Measurements from ENCODE around the gene TEKTIP1.

TEKTIP1 gene

GRCh38 chr19:3585301-3586126, 46.5 kb downstream of the TEKTIP1 start, which contains the start of gene GIPC3:
TSS of gene GIPC3 (plus strand) at chr19:3585478. CDS start at chr19:3585598, 120 bp downstream.
- no peak within 1 kb of the TSS for H3K9ac ChIP-seq (ENCODE audit: low read depth, low read length, poor library complexity)
- WGBS, 2 donors (ENCODE audit: extremely low coverage in 2 of 2, insufficient read length in 2 of 2, insufficient replicate concordance in 1 of 2), result no CpG with 5 or more reads among the region's 84 CpGs
- peak within 1 kb of the TSS; percentile 67 for H2BK15ac ChIP-seq (ENCODE audit: low read length)
- H3K14ac ChIP-seq (ENCODE audit: low read length), result no peak within 1 kb of the TSS
- peak within 1 kb of the TSS; percentile 54 for H3K4me2 ChIP-seq (ENCODE audit: insufficient read depth, low read length, poor library complexity, severe bottlenecking)
- H3K27me3 ChIP-seq (ENCODE audit: control insufficient read depth in 3 of 3, insufficient read depth in 3 of 3, low read depth in 1 of 3, low read length in 3 of 3), result peaks cover 8 to 24% (median 23%) of the 10 kb centered on the region in 3 experiments
- peak within 1 kb of the TSS; percentile 73 for H3K23ac ChIP-seq (ENCODE audit: low read depth, low read length, poor library complexity)
- no peaks in the 10 kb centered on the region for H3K9me3 ChIP-seq (replicated peaks in 1 of 2; ENCODE audit: control insufficient read depth in 2 of 2, insufficient read depth in 1 of 2, low read depth in 1 of 2, low read length in 2 of 2)
- no peak within 1 kb of the TSS for H2AK5ac ChIP-seq (ENCODE audit: low read depth, low read length)
- peak within 1 kb of the TSS; percentile 91 for H3K18ac ChIP-seq (ENCODE audit: low read length)
- H3K4me3 ChIP-seq (ENCODE audit: low read length in 2 of 2), result no peak within 1 kb of the TSS
- no peak within 1 kb of the TSS for H3K4ac ChIP-seq (ENCODE audit: low read length)
- H3K36me3 ChIP-seq (replicated peaks in 1 of 2; ENCODE audit: control insufficient read depth in 2 of 2, insufficient read depth in 2 of 2, low read length in 2 of 2), result no peaks in the 10 kb centered on the region
- no peak within 1 kb of the TSS for H2BK12ac ChIP-seq (ENCODE audit: low read length)
- no peaks in the 10 kb centered on the region for H3K79me1 ChIP-seq (ENCODE audit: low read depth, low read length)
- H2BK120ac ChIP-seq (ENCODE audit: low read depth, low read length), result no peak within 1 kb of the TSS
- H3K4me1 ChIP-seq (ENCODE audit: control insufficient read depth in 2 of 2, insufficient read depth in 1 of 2, low read depth in 1 of 2, low read length in 2 of 2), result no peaks in the 10 kb centered on the region
- no peak within 1 kb of the TSS for H3K27ac ChIP-seq (replicated peaks; ENCODE audit: low read length)
- H4K91ac ChIP-seq (ENCODE audit: low read depth, low read length, poor library complexity), result no peak within 1 kb of the TSS
- H2AFZ ChIP-seq (ENCODE audit: low read length), result peak within 1 kb of the TSS; percentile 73
- no peak within 1 kb of the TSS for H4K8ac ChIP-seq (ENCODE audit: low read depth, low read length)
- no peak for DNase-seq (ENCODE audit: low spot score)
- H2BK5ac ChIP-seq (ENCODE audit: low read length), result peak within 1 kb of the TSS; percentile 39

- Histone ChIP-seq H3K9ac (ENCODE audit: low read depth, low read length, poor library complexity) (no peak overlapping the region), H3K14ac (ENCODE audit: low read length) (peak overlapping the region; percentile 56), H4K91ac (ENCODE audit: low read depth, low read length, poor library complexity) (no peak overlapping the region), H4K8ac (ENCODE audit: low read depth, low read length) (no peak overlapping the region), H3K79me1 (ENCODE audit: low read depth, low read length) (no peaks in the 10 kb centered on the region), H3K4me2 (ENCODE audit: insufficient read depth, low read length, poor library complexity, severe bottlenecking) (peak overlapping the region; percentile 54), H2BK5ac (ENCODE audit: low read length) (peak overlapping the region; percentile 39), H3K36me3 (replicated peaks in 1 of 2; ENCODE audit: control insufficient read depth in 2 of 2, insufficient read depth in 2 of 2, low read length in 2 of 2) (no peaks in the 10 kb centered on the region), H3K4me1 (ENCODE audit: control insufficient read depth in 2 of 2, insufficient read depth in 1 of 2, low read depth in 1 of 2, low read length in 2 of 2) (no peaks in the 10 kb centered on the region), H2AFZ (ENCODE audit: low read length) (peak overlapping the region; percentile 73), H2BK15ac (ENCODE audit: low read length) (peak overlapping the region; percentile 67), H3K18ac (ENCODE audit: low read length) (no peak overlapping the region), H2BK120ac (ENCODE audit: low read depth, low read length) (no peak overlapping the region), H3K4ac (ENCODE audit: low read length) (no peak overlapping the region), H2BK12ac (ENCODE audit: low read length) (no peak overlapping the region), H3K27ac (replicated peaks; ENCODE audit: low read length) (no peak overlapping the region), H2AK5ac (ENCODE audit: low read depth, low read length) (peak overlapping the region; percentile 75), H3K4me3 (ENCODE audit: low read length in 2 of 2) (no peak overlapping the region), H3K9me3 (replicated peaks in 1 of 2; ENCODE audit: control insufficient read depth in 2 of 2, insufficient read depth in 1 of 2, low read depth in 1 of 2, low read length in 2 of 2) (no peaks in the 10 kb centered on the region), H3K23ac (ENCODE audit: low read depth, low read length, poor library complexity) (peak overlapping the region; percentile 73), H3K27me3 (ENCODE audit: control insufficient read depth in 3 of 3, insufficient read depth in 3 of 3, low read depth in 1 of 3, low read length in 3 of 3) (peaks cover 8 to 24% (median 23%) of the 10 kb centered on the region in 3 experiments)
- WGBS, 2 donors (ENCODE audit: extremely low coverage in 2 of 2, insufficient read length in 2 of 2, insufficient replicate concordance in 1 of 2), result no CpG with 5 or more reads among the region's 16 CpGs
- DNase-seq (ENCODE audit: low spot score), result no peak
These were observed 47.2 kb downstream of the TEKTIP1 start for GRCh38 chr19:3586127-3586626.

GRCh38 chr19:3586707-3587346, 47.9 kb downstream of the TEKTIP1 start:
- H3K27me3 ChIP-seq (ENCODE audit: control insufficient read depth in 3 of 3, insufficient read depth in 3 of 3, low read depth in 1 of 3, low read length in 3 of 3), result peaks cover 8 to 24% (median 23%) of the 10 kb centered on the region in 3 experiments

GRCh38 chr19:3589439-3589838, 50.5 kb downstream of the TEKTIP1 start:
- Histone ChIP-seq H3K23ac (ENCODE audit: low read depth, low read length, poor library complexity) (no peak overlapping the region), H3K36me3 (replicated peaks in 1 of 2; ENCODE audit: control insufficient read depth in 2 of 2, insufficient read depth in 2 of 2, low read length in 2 of 2) (no peaks in the 10 kb centered on the region), H2BK120ac (ENCODE audit: low read depth, low read length) (no peak overlapping the region), H4K91ac (ENCODE audit: low read depth, low read length, poor library complexity) (no peak overlapping the region), H4K8ac (ENCODE audit: low read depth, low read length) (no peak overlapping the region), H3K4me1 (ENCODE audit: control insufficient read depth in 2 of 2, insufficient read depth in 1 of 2, low read depth in 1 of 2, low read length in 2 of 2) (no peaks in the 10 kb centered on the region), H2AK5ac (ENCODE audit: low read depth, low read length) (no peak overlapping the region), H3K27me3 (ENCODE audit: control insufficient read depth in 3 of 3, insufficient read depth in 3 of 3, low read depth in 1 of 3, low read length in 3 of 3) (peaks cover 8 to 20% (median 20%) of the 10 kb centered on the region in 3 experiments), H3K79me1 (ENCODE audit: low read depth, low read length) (no peaks in the 10 kb centered on the region), H3K4ac (ENCODE audit: low read length) (no peak overlapping the region), H2AFZ (ENCODE audit: low read length) (no peak overlapping the region), H3K18ac (ENCODE audit: low read length) (no peak overlapping the region), H2BK5ac (ENCODE audit: low read length) (no peak overlapping the region), H3K9me3 (replicated peaks in 1 of 2; ENCODE audit: control insufficient read depth in 2 of 2, insufficient read depth in 1 of 2, low read depth in 1 of 2, low read length in 2 of 2) (no peaks in the 10 kb centered on the region), H2BK12ac (ENCODE audit: low read length) (no peak overlapping the region), H2BK15ac (ENCODE audit: low read length) (no peak overlapping the region), H3K27ac (replicated peaks; ENCODE audit: low read length) (no peak overlapping the region), H3K9ac (ENCODE audit: low read depth, low read length, poor library complexity) (no peak overlapping the region), H3K4me3 (ENCODE audit: low read length in 2 of 2) (no peak overlapping the region), H3K4me2 (ENCODE audit: insufficient read depth, low read length, poor library complexity, severe bottlenecking) (no peak overlapping the region), H3K14ac (ENCODE audit: low read length) (no peak overlapping the region)
- no CpG with 5 or more reads among the region's 11 CpGs for WGBS, 2 donors (ENCODE audit: extremely low coverage in 2 of 2, insufficient read length in 2 of 2, insufficient replicate concordance in 1 of 2)
- DNase-seq (ENCODE audit: low spot score), result no peak

More at GRCh38 chr19:3586707-3587346, 47.9 kb downstream of the TEKTIP1 start:
- WGBS, 2 donors (ENCODE audit: extremely low coverage in 2 of 2, insufficient read length in 2 of 2, insufficient replicate concordance in 1 of 2), result no CpG with 5 or more reads among the region's 31 CpGs
- H3K14ac ChIP-seq (ENCODE audit: low read length), result peak overlapping the region; percentile 56
- H4K91ac ChIP-seq (ENCODE audit: low read depth, low read length, poor library complexity), result no peak overlapping the region
- peak overlapping the region; percentile 41 for H2BK12ac ChIP-seq (ENCODE audit: low read length)
- no peak overlapping the region for H3K9ac ChIP-seq (ENCODE audit: low read depth, low read length, poor library complexity)
- no peaks in the 10 kb centered on the region for H3K4me1 ChIP-seq (ENCODE audit: control insufficient read depth in 2 of 2, insufficient read depth in 1 of 2, low read depth in 1 of 2, low read length in 2 of 2)
- peak overlapping the region; percentile 20 for H3K23ac ChIP-seq (ENCODE audit: low read depth, low read length, poor library complexity)
- peak overlapping the region; percentile 58 for H2BK15ac ChIP-seq (ENCODE audit: low read length)
- H2BK120ac ChIP-seq (ENCODE audit: low read depth, low read length), result no peak overlapping the region
- H3K4ac ChIP-seq (ENCODE audit: low read length), result no peak overlapping the region
- no peak overlapping the region for H3K4me3 ChIP-seq (ENCODE audit: low read length in 2 of 2)
- peak overlapping the region; percentile 65 for H4K8ac ChIP-seq (ENCODE audit: low read depth, low read length)
- H2BK5ac ChIP-seq (ENCODE audit: low read length), result no peak overlapping the region
- no peaks in the 10 kb centered on the region for H3K79me1 ChIP-seq (ENCODE audit: low read depth, low read length)
- no peaks in the 10 kb centered on the region for H3K9me3 ChIP-seq (replicated peaks in 1 of 2; ENCODE audit: control insufficient read depth in 2 of 2, insufficient read depth in 1 of 2, low read depth in 1 of 2, low read length in 2 of 2)
- no peak for DNase-seq (ENCODE audit: low spot score)
- H3K4me2 ChIP-seq (ENCODE audit: insufficient read depth, low read length, poor library complexity, severe bottlenecking), result no peak overlapping the region
- H3K18ac ChIP-seq (ENCODE audit: low read length), result peak overlapping the region; percentile 38
- H3K27ac ChIP-seq (replicated peaks; ENCODE audit: low read length), result no peak overlapping the region
- no peaks in the 10 kb centered on the region for H3K36me3 ChIP-seq (replicated peaks in 1 of 2; ENCODE audit: control insufficient read depth in 2 of 2, insufficient read depth in 2 of 2, low read length in 2 of 2)
- no peak overlapping the region for H2AFZ ChIP-seq (ENCODE audit: low read length)
- peak overlapping the region; percentile 75 for H2AK5ac ChIP-seq (ENCODE audit: low read depth, low read length)

All from neuronal stem cell (in vitro differentiated cells).